NCI-H2196 treated with DMSO at 0.1 percent for 48 hours (cell line): ENCODE results near the gene KRTAP5-10.
"Not testable (repeated sequence)": the region's sequence is repeated elsewhere in the genome, so short reads cannot be mapped to it uniquely, and the experiment has no call there.

Experiments
- DNase-seq: peaks from one replicate; lab custom pipeline; 2025; ENCODE audit not compliant: unreplicated experiment; lab: John Stamatoyannopoulos, UW

KRTAP5-10 gene

GRCh38 chr11:71607520-71608216 lies 42.3 kb downstream of the KRTAP5-10 start:
- DNase-seq, result not testable (repeated sequence)

GRCh38 chr11:71608272-71608671 lies 42.9 kb downstream of the KRTAP5-10 start:
- DNase-seq, result not testable (repeated sequence)

DNA sequence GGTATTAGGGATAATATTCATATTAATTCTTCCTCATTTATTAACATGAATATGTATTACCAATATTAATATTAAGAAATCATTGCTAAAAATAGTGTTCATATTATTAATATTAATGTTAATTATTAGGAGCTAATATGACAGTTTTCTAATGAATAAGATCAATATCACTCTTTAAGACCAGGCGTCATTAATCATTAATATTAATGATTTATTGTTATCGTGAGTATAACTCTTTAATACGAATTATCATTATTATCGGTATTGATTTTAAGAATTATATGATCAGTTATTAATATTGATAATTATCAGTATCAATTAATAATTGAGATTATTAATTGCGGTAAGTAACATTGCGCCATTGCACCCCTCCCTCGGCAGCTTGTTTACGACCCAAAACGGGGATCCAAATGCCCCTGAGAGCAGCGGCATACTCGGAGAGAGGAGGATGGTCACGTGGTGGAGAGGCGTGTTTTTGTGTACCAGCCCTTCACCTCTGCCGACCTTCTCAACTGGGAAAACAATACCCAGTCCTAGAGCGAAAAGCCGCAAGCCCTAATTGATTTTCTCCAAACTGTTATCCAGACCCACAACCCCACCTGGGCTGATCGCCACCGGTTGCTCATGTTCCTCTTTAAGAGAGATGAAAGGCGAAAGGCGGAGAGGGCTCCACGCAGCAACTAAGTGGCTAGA lies 46.0 kb downstream of the KRTAP5-10 start:
- DNase-seq, result not testable (repeated sequence)

- not testable (repeated sequence) for DNase-seq
These were observed 48.6 kb downstream of the KRTAP5-10 start for GRCh38 chr11:71613931-71614330.

GRCh38 chr11:71614366-71614917 lies 49.1 kb downstream of the KRTAP5-10 start:
- not testable (repeated sequence) for DNase-seq

GRCh38 chr11:71615003-71615402 lies 49.6 kb downstream of the KRTAP5-10 start:
- not testable (repeated sequence) for DNase-seq
